HG03520 (cell line): ENCODE measurements around the gene INAFM2.

Experiments
- ATAC-seq: cut with Tn5 transposase; IDR thresholded peaks from one replicate; pipeline ENCODE4 v1.9.1; 2021; ENCODE audit warnings: mild to moderate bottlenecking, moderate library complexity; ENCODE audit not compliant: unreplicated experiment

INAFM2 gene

GRCh38 chr15:40305281-40305680 is 18.2 kb upstream of the INAFM2 start:
- no peak for ATAC-seq

GRCh38 chr15:40306371-40306770 is 17.1 kb upstream of the INAFM2 start:
- ATAC-seq, result no peak

GRCh38 chr15:40306908-40307307 is 16.6 kb upstream of the INAFM2 start:
- ATAC-seq, result no peak

GRCh38 chr15:40307421-40308211 is 15.9 kb upstream of the INAFM2 start, which contains the start of gene PLCB2:
TSS of gene PLCB2 (minus strand) at chr15:40307935. CDS start at chr15:40307672, 263 bp downstream.
- ATAC-seq, result no peak

- no peak for ATAC-seq
Measured at GRCh38 chr15:40309344-40309862, 14.1 kb upstream of the INAFM2 start.

GRCh38 chr15:40310001-40310959 is 13.2 kb upstream of the INAFM2 start:
- no peak for ATAC-seq

GRCh38 chr15:40310993-40311392 is 12.5 kb upstream of the INAFM2 start:
- no peak for ATAC-seq

- ATAC-seq, result no peak
Measured at GRCh38 chr15:40312370-40313158, 10.9 kb upstream of the INAFM2 start.

GRCh38 chr15:40313531-40314398 is 9.7 kb upstream of the INAFM2 start:
- no peak for ATAC-seq

- no peak for ATAC-seq
Measured at GRCh38 chr15:40314723-40315276, 8.7 kb upstream of the INAFM2 start.

GRCh38 chr15:40316931-40317330 is 6.6 kb upstream of the INAFM2 start:
- no peak for ATAC-seq

GRCh38 chr15:40317580-40317979 is 5.9 kb upstream of the INAFM2 start:
- ATAC-seq, result no peak

GRCh38 chr15:40320409-40320808 is 3.1 kb upstream of the INAFM2 start:
- ATAC-seq, result no peak

GRCh38 chr15:40320931-40321371 is 2.5 kb upstream of the INAFM2 start:
- ATAC-seq, result no peak

- no peak for ATAC-seq
Measured at GRCh38 chr15:40322531-40323238, 807 bp upstream of the INAFM2 start.

GRCh38 chr15:40323953-40324937 is 753 bp downstream of the INAFM2 start:
- peak; percentile 8 for ATAC-seq

- no peak for ATAC-seq
Measured at GRCh38 chr15:40325188-40325587, 1.7 kb downstream of the INAFM2 start.

GRCh38 chr15:40325700-40326099 is 2.2 kb downstream of the INAFM2 start:
- ATAC-seq, result no peak
